Measurements from ENCODE around the gene SORL1-AS1.

The SORL1-AS1 gene

DNA sequence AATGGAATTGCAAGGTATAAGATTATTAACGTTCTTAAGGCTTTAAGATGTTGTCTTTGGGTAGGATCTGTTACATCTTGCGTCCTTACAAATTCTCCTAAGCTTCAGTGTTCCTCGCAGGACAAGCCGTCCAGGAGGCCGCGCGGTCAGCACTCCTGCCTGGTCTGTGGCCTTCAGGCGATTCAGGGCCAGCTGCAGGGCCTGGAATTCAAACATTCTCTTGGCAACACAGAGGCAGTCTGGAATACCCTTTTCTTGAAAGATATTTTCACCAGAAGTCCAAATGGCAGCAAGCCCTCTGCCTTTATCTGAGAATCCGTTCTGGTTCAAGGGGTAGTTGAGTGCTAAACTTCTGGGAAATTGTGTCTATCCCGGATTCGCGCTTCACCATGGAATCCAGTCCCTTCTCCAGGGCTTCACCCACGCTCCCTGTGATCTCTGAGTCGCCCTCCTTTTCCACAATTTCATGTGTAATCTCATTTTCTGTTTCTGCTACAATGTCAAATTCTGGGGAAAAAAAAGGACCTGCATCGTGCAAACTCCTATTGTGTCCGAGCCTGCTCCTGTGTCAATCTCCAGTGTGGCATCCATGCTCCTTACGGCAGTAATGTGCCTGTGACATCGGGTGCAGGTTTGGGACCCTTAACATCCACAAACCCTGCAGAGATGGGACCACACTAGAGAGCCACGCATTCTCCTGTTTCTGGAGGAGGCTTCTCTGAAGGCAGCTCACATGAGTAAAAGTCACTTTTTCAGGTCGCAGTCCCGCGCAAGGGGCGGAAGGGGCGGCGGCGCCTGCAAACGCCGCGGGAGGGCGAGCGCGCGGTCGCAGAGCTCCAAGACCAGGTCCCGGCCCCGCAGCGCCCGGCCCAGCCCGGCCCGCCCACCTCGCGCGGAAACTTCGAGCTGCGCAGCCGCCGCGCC lies 26.0 kb downstream of the SORL1-AS1 start:
- H3K27ac ChIP-seq = peak overlapping the region in 2 of 8 donors; percentile 38 to 42
- peaks cover 0 to 13% (median 3%) of the 10 kb centered on the region in 7 donors for H3K27me3 ChIP-seq (replicated peaks in 1 of 7)
- peak overlapping the region in 6 of 8 donors; percentile 3 to 61 (median 18) for H3K4me3 ChIP-seq
- peak; percentile 93 for DNase-seq
- intact Hi-C loops (cut with DNase I; ENCODE audit: low total_unique reads) = no loop called here
- peaks cover 6 to 62% (median 34%) of the 10 kb centered on the region in 6 donors for H3K4me1 ChIP-seq
- 30 to 66% (median 31%) methylated on average over 22 to 48 of the region's 48 CpGs for WGBS, 5 donors
- H3K36me3 ChIP-seq = no peaks in the 10 kb centered on the region
- no peaks in the 10 kb centered on the region for H3K9me3 ChIP-seq
- peak in 5 of 11 experiments; percentile 9 to 27 (median 16) for TF ChIP-seq CTCF (IDR thresholded peaks at IDR 0.05 in 8 of 11, conservative IDR thresholded peaks at IDR 0.05 in 3 of 11)
- no peak for TF ChIP-seq POLR2A (IDR thresholded peaks at IDR 0.05)
- TF ChIP-seq POLR2AphosphoS5 (IDR thresholded peaks at IDR 0.05) = peak in 2 of 3 donors; percentile 14 to 52

- DNase-seq = no peak
- peaks cover 7 to 71% (median 34%) of the 10 kb centered on the region in 6 donors for H3K4me1 ChIP-seq
- intact Hi-C loops (cut with DNase I; ENCODE audit: low total_unique reads) = no loop called here
- H3K36me3 ChIP-seq = no peaks in the 10 kb centered on the region
- H3K9me3 ChIP-seq = no peaks in the 10 kb centered on the region
- TF ChIP-seq CTCF (IDR thresholded peaks at IDR 0.05 in 8 of 11, conservative IDR thresholded peaks at IDR 0.05 in 3 of 11) (no peak), POLR2AphosphoS5 (IDR thresholded peaks at IDR 0.05) (no peak), POLR2A (IDR thresholded peaks at IDR 0.05) (no peak)
- no peak overlapping the region for H3K27ac ChIP-seq
- WGBS, 5 donors = 96 to 98% (median 97%) methylated on average over 5 of the region's 5 CpGs
- H3K27me3 ChIP-seq (replicated peaks in 1 of 7) = peaks cover 0 to 13% (median 3%) of the 10 kb centered on the region in 7 donors
- H3K4me3 ChIP-seq = no peak overlapping the region
These were observed 26.9 kb downstream of the SORL1-AS1 start for GRCh38 chr11:121425828-121426227.

GRCh38 chr11:121422675-121423074 lies 30.1 kb downstream of the SORL1-AS1 start:
- H3K27ac ChIP-seq = peak overlapping the region in 3 of 8 donors; percentile 8 to 47 (median 40)
- peaks cover 21 to 77% (median 49%) of the 10 kb centered on the region in 6 donors for H3K4me1 ChIP-seq
- intact Hi-C loops (cut with DNase I; ENCODE audit: low total_unique reads) = no loop called here
- H3K36me3 ChIP-seq = no peaks in the 10 kb centered on the region
- H3K9me3 ChIP-seq = no peaks in the 10 kb centered on the region
- no peak overlapping the region for H3K4me3 ChIP-seq
- DNase-seq = no peak
- peaks cover 0 to 13% (median 3%) of the 10 kb centered on the region in 7 donors for H3K27me3 ChIP-seq (replicated peaks in 1 of 7)
- 11 to 23% (median 19%) methylated on average over 4 of the region's 4 CpGs for WGBS, 5 donors
- TF ChIP-seq CTCF (IDR thresholded peaks at IDR 0.05 in 8 of 11, conservative IDR thresholded peaks at IDR 0.05 in 3 of 11) = no peak
- TF ChIP-seq POLR2AphosphoS5 (IDR thresholded peaks at IDR 0.05) = no peak
- TF ChIP-seq POLR2A (IDR thresholded peaks at IDR 0.05) = no peak
